ENCODE results near the gene TPP1.

GRCh38 chr11:6657346-6657745 is 38.1 kb upstream of the TPP1 start:
- TF ChIP-seq POLR2A (IDR thresholded peaks at IDR 0.05; ENCODE audit: low read depth, low read length) (no peak), POLR2AphosphoS5 (IDR thresholded peaks at IDR 0.05; ENCODE audit: low read depth, low read length) (no peak), TAF1 (IDR thresholded peaks at IDR 0.05; ENCODE audit: borderline replicate concordance, low read depth, low read length) (no peak)

Data from GM12892 (cell line).